Neural progenitor cell (in vitro differentiated cells): ENCODE results near the gene APOD. TPM values are rescaled to one million over a fixed set of nuclear protein-coding genes. Genes with fewer than 3 reads are reported as not detected.

Source experiments
- DNase-seq: peaks from one replicate; pipeline ENCODE4 v3.0.0-alpha.2; 2016; ENCODE audit warnings: low spot score
- H2AFZ ChIP-seq: fragments of 200-600 bp; sonication (generic); replicated peaks from 2 replicates; pipeline ENCODE4 v1.6.1; 2016; ENCODE audit warnings: antibody characterized with exemption
- H3F3A ChIP-seq: fragments of 200-600 bp; sonication (generic); 2 replicates; pipeline ENCODE4 v1.6.1; 2016; ENCODE audit warnings: antibody characterized with exemption, low read depth
- H3K27ac ChIP-seq: fragments of 200-600 bp; sonication (generic); 2 replicates; pipeline ENCODE4 v1.5.1; 2016; ENCODE audit warnings: mild to moderate bottlenecking
- H3K27me3 ChIP-seq: fragments of 200-600 bp; sonication (generic); 2 replicates; pipeline ENCODE4 v1.6.1; 2016; ENCODE audit warnings: mild to moderate bottlenecking, moderate library complexity
- H3K36me3 ChIP-seq: fragments of 200-600 bp; sonication (generic); 2 replicates; pipeline ENCODE4 v1.5.1; 2016
- H3K4me1 ChIP-seq: fragments of 200-600 bp; sonication (generic); 2 replicates; pipeline ENCODE4 v1.6.1; 2016; ENCODE audit warnings: mixed run types
- H3K4me2 ChIP-seq: fragments of 200-600 bp; sonication (generic); 2 replicates; pipeline ENCODE4 v1.6.1; 2016
- H3K4me3 ChIP-seq: fragments of 200-600 bp; sonication (generic); 2 replicates; pipeline ENCODE4 v1.5.1; 2016
- H3K79me2 ChIP-seq: fragments of 200-600 bp; sonication (generic); 2 replicates; pipeline ENCODE4 v1.6.1; 2016; ENCODE audit warnings: low read depth
- H3K9ac ChIP-seq: fragments of 200-600 bp; sonication (generic); 2 replicates; pipeline ENCODE4 v1.6.1; 2016
- H3K9me3 ChIP-seq: fragments of 200-600 bp; sonication (generic); 2 replicates; pipeline ENCODE4 v1.5.1; 2016; ENCODE audit warnings: low read depth
- H4K20me1 ChIP-seq: fragments of 200-600 bp; sonication (generic); 2 replicates; pipeline ENCODE4 v1.6.1; 2016; ENCODE audit warnings: low read depth
- H3K27ac Mint-ChIP-seq: 3 replicates; pipeline ENCODE4 v1.8.0; 2021; ENCODE audit warnings: mixed read lengths
- H3K27me3 Mint-ChIP-seq: 2 replicates; pipeline ENCODE4 v1.8.0; 2022; ENCODE audit warnings: low read depth, mild to moderate bottlenecking, inconsistent platforms, moderate library complexity, mixed read lengths; ENCODE audit not compliant: insufficient read depth
- H3K36me3 Mint-ChIP-seq: 3 replicates; pipeline ENCODE4 v1.8.0; 2021; ENCODE audit warnings: mixed read lengths
- H3K4me1 Mint-ChIP-seq: 3 replicates; pipeline ENCODE4 v1.8.0; 2021; ENCODE audit warnings: mixed read lengths
- H3K4me3 Mint-ChIP-seq: 3 replicates; pipeline ENCODE4 v1.8.0; 2021; ENCODE audit warnings: mild to moderate bottlenecking, moderate library complexity, mixed read lengths
- H3K9me3 Mint-ChIP-seq: 3 replicates; pipeline ENCODE4 v1.8.0; 2020; ENCODE audit warnings: mixed read lengths
- EZH2 ChIP-seq: fragments of 200-600 bp; sonication (generic); IDR thresholded peaks from 2 replicates; pipeline ENCODE4 v1.6.1; 2017; ENCODE audit warnings: antibody characterized with exemption, mild to moderate bottlenecking, moderate library complexity
- EZH2phosphoT487 ChIP-seq: fragments of 200-600 bp; sonication (generic); IDR thresholded peaks from 2 replicates; pipeline ENCODE4 v1.6.1; 2017; ENCODE audit warnings: antibody characterized with exemption
- small RNA-seq: library from RNA; depleted of rRNA; stranded (forward); fragments of <200 nt; gene quantifications from one replicate; pipeline ENCODE3, GENCODE V24; 2015
- total RNA-seq: library from RNA; depleted of rRNA; stranded (reverse); fragments of >200 nt; gene quantifications from 2 replicates; pipeline ENCODE4 v1.2.3, GENCODE V29; 2015; ENCODE audit warnings: low replicate concordance
- TF ChIP-seq, protein P1 (sequence below): fragments of 200-600 bp; sonication (generic); IDR thresholded peaks from 2 replicates; pipeline ENCODE4 v1.5.1; 2017; ENCODE audit warnings: antibody characterized with exemption, mild to moderate bottlenecking

Gene APOD
- total RNA-seq, 1 donor from 2014 or later = not detected

DNA sequence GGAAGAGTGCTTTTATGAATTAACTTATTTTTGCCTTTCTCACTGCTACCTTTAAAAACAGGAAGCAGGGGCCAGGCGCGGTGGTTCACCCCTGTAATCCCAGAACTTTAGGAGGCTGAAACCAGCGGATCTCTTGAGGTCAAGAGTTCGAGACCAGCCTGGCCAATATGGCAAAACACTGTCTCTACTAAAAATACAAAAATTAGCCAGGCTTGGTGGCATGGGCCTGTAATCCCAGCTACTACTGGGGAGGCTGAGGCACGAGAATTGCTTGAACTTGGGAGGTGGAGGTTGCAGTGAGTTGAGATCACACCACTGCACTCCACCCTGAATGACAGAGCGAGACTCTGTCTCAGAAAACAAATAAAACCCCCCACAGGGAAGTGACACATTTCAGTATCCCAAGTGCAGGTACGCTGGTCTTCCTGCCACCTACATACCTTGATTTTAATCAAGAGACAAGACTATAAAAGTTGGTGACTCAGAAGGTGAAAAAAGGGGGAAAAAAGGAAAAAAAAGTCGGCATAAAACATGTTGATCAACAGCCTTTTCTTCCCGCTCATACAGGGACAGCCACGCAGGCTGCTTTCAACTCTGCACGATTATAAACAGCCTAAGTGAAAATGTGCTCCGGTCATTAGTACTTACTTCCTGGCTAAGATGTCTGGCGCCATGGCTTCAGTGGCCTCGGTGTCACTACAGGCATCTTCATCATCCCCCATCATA, 59.4 kb downstream of the APOD start:
- no peaks in the 10 kb centered on the region for H3K9me3 ChIP-seq
- Mint-ChIP-seq H3K27ac (no peak overlapping the region), H3K36me3 (peaks cover 3% of the 10 kb centered on the region), H3K4me3 (no peak overlapping the region), H3K4me1 (no peaks in the 10 kb centered on the region), H3K27me3 (no peaks in the 10 kb centered on the region), H3K9me3 (no peaks in the 10 kb centered on the region)
- H2AFZ ChIP-seq = no peak overlapping the region
- peaks cover 7% of the 10 kb centered on the region for H3F3A ChIP-seq
- no peaks in the 10 kb centered on the region for H3K27me3 ChIP-seq
- no peak overlapping the region for H3K27ac ChIP-seq
- H3K4me3 ChIP-seq = no peak overlapping the region
- no peak for TF ChIP-seq EZH2phosphoT487
- TF ChIP-seq EZH2 = no peak
- TF ChIP-seq, protein P1, sequence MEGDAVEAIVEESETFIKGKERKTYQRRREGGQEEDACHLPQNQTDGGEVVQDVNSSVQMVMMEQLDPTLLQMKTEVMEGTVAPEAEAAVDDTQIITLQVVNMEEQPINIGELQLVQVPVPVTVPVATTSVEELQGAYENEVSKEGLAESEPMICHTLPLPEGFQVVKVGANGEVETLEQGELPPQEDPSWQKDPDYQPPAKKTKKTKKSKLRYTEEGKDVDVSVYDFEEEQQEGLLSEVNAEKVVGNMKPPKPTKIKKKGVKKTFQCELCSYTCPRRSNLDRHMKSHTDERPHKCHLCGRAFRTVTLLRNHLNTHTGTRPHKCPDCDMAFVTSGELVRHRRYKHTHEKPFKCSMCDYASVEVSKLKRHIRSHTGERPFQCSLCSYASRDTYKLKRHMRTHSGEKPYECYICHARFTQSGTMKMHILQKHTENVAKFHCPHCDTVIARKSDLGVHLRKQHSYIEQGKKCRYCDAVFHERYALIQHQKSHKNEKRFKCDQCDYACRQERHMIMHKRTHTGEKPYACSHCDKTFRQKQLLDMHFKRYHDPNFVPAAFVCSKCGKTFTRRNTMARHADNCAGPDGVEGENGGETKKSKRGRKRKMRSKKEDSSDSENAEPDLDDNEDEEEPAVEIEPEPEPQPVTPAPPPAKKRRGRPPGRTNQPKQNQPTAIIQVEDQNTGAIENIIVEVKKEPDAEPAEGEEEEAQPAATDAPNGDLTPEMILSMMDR = no peak
- no peak for DNase-seq
- H3K4me2 ChIP-seq = no peak overlapping the region
- H4K20me1 ChIP-seq = peaks cover 5% of the 10 kb centered on the region
- peaks cover 3% of the 10 kb centered on the region for H3K79me2 ChIP-seq
- no peak overlapping the region for H3K9ac ChIP-seq
- no peaks in the 10 kb centered on the region for H3K4me1 ChIP-seq
- no peaks in the 10 kb centered on the region for H3K36me3 ChIP-seq

DNA sequence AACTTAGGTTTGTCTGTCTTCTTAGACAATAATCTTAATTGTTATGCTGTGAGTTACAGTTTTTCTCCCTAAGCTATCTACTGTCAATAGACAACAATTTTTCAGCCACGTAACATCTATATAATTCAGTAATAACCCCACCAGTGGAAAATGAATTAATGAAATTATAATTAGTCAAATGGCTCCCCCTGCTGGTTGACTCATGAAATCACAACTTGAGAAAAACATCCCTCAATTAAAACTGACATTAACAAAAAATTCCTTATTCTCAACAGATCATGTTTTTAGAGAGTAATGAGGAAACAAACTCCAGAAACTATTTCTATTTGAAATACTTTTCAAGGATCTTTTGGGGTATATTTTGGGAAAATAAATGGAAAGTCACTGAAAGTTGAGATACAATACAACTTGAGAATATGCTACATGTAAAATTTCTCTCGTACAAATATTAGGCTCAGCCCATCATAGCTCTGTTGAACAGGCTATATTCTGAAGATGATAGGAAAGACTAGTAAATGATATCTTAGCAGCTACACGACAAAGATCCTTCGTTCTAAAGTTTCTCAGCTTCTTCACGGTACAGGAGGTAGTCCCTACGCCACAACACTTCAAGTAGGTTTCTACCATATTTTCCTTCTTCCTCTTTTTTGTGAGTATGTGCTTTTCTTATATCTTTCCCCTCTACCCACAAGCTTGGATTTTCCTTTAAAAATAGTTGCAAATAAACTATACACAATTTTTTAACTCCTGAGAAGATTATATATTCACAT, 61.3 kb downstream of the APOD start:
- Histone ChIP-seq H3K4me2 (no peak overlapping the region), H3K9ac (no peak overlapping the region), H3K27ac (no peak overlapping the region), H3K27me3 (no peaks in the 10 kb centered on the region), H4K20me1 (peaks cover 5% of the 10 kb centered on the region), H3K9me3 (no peaks in the 10 kb centered on the region), H3F3A (peaks cover 7% of the 10 kb centered on the region), H3K36me3 (no peaks in the 10 kb centered on the region), H2AFZ (no peak overlapping the region), H3K4me3 (no peak overlapping the region), H3K79me2 (no peaks in the 10 kb centered on the region), H3K4me1 (no peaks in the 10 kb centered on the region)
- peak; percentile 30 for DNase-seq
- Mint-ChIP-seq H3K36me3 (peaks cover 6% of the 10 kb centered on the region), H3K9me3 (no peaks in the 10 kb centered on the region), H3K4me3 (no peak overlapping the region), H3K4me1 (no peaks in the 10 kb centered on the region), H3K27me3 (no peaks in the 10 kb centered on the region), H3K27ac (no peak overlapping the region)
- TF ChIP-seq, protein P1 = peak; percentile 91
- TF ChIP-seq EZH2phosphoT487 = no peak

Small RNA genes lying within 50 kb of the gene (small RNA-seq; reads per million reads assigned to genes)
- gene RN7SL73P = not detected
- not detected for gene RNU6ATAC24P

Other genes with a start within 250 kb of the APOD start
- gene ACAP2, start 140.9 kb downstream of the APOD start, total RNA-seq = 54.7 and 68.4 TPM in 2 replicates
- 59.2 and 63.8 TPM in 2 replicates for gene PPP1R2, start 40.6 kb downstream of the APOD start, total RNA-seq
- 0.17 TPM in 1 of 2 replicates, not detected in the other for gene MUC20, start 137.0 kb upstream of the APOD start, total RNA-seq
- gene MUC4, start 228.0 kb upstream of the APOD start, total RNA-seq = 0.53 TPM in 1 of 2 replicates, not detected in the other